GM10248 (cell line): ENCODE measurements around the gene LYPD8.
"Not testable (repeated sequence)": the region's sequence is repeated elsewhere in the genome, so short reads cannot be mapped to it uniquely, and the experiment has no call there.

Experiments used
- CTCF ChIA-PET: fragments of 300-600 bp; sonication (Branson Sonifier 250); formaldehyde crosslinking; extraction: SDS; loops from one replicate; lab custom pipeline; 2021; ENCODE audit warnings: antibody characterized with exemption; lab: Yijun Ruan, JAX
- POLR2A ChIA-PET: fragments of 350-650 bp; sonication (Branson Sonifier 250); formaldehyde crosslinking; extraction: SDS; loops from one replicate; lab custom pipeline; 2020; ENCODE audit warnings: antibody characterized with exemption; lab: Yijun Ruan, JAX
- DNase-seq: peaks from one replicate; pipeline ENCODE4 v3.0.0; 2012; ENCODE audit errors: extremely low spot score
- TF ChIP-seq, protein P1 (sequence below): IDR thresholded peaks from 2 replicates; pipeline ENCODE4 v1.5.1; 2012; ENCODE audit warnings: mild to moderate bottlenecking, low read depth; ENCODE audit errors: extremely low read depth, missing control alignments, control extremely low read depth

LYPD8 gene

GRCh38 chr1:248793592-248793991 lies 38.0 kb upstream of the LYPD8 start:
- TF ChIP-seq, protein P1, sequence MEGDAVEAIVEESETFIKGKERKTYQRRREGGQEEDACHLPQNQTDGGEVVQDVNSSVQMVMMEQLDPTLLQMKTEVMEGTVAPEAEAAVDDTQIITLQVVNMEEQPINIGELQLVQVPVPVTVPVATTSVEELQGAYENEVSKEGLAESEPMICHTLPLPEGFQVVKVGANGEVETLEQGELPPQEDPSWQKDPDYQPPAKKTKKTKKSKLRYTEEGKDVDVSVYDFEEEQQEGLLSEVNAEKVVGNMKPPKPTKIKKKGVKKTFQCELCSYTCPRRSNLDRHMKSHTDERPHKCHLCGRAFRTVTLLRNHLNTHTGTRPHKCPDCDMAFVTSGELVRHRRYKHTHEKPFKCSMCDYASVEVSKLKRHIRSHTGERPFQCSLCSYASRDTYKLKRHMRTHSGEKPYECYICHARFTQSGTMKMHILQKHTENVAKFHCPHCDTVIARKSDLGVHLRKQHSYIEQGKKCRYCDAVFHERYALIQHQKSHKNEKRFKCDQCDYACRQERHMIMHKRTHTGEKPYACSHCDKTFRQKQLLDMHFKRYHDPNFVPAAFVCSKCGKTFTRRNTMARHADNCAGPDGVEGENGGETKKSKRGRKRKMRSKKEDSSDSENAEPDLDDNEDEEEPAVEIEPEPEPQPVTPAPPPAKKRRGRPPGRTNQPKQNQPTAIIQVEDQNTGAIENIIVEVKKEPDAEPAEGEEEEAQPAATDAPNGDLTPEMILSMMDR: no peak
- DNase-seq: no peak
- ChIA-PET POLR2A (no interaction called here), CTCF (interaction anchor here (0.9 to 1.0 kb wide), 2 partner anchors 12 to 79 kb away, joined by 3 read pairs; no protein-coding TSS in a partner anchor)

DNA sequence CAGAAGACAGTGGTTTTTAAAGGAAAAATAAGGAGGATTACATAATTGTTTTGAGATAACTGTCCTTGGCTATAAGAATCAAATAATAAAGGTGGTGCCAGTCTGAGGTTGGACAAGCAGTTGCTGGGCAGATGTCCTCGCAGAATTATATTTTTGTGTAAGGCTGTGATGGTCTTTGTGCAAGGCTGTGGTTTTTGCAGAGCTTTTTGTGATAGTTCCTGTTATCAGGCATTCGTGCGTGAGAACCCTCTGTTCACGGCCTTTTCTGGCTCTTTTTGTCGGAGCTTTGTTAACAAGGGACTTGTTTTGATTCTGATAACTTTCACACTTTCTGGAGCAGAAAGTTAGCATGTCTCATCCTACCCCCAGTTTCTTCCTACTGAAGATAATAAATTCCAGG lies 36.8 kb upstream of the LYPD8 start:
- TF ChIP-seq, protein P1: no peak
- CTCF ChIA-PET: interaction anchor here (1.1 to 1.6 kb wide), 2 partner anchors 14 to 549 kb away, joined by 3 to 6 read pairs; no protein-coding TSS in a partner anchor

DNA sequence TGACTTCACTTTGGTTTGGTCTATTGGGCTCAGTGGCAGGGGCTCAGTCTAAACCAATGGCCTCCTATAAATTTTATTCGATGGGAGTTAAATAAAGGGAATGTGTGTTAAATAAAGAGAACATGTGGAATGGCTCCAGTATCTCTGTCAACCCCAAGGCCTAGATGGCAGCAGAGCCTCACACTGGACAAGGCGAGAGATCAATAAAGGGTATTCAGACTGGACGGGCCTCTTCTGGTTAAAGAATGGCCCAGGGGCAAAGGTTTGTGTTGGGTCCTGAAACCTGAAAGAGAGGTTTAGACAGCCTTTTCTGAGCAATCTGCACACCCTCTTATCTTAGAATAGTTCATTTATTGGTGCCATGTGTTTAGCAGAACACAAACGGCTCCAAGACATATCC lies 35.5 kb upstream of the LYPD8 start:
- TF ChIP-seq, protein P1: no peak
- no peak for DNase-seq
- ChIA-PET POLR2A (no interaction called here), CTCF (interaction anchor here (1.1 to 1.6 kb wide), 2 partner anchors 15 to 17 kb away, joined by 4 to 6 read pairs; no protein-coding TSS in a partner anchor)

More for the DNA sequence above, 36.8 kb upstream of the LYPD8 start:
- POLR2A ChIA-PET: no interaction called here
- DNase-seq: no peak

- DNase-seq: no peak
- POLR2A ChIA-PET: no interaction called here
- CTCF ChIA-PET: interaction anchor here (1.6 kb wide), 1 partner anchor 16 kb away, joined by 6 read pairs; no protein-coding TSS in a partner anchor
- TF ChIP-seq, protein P1: no peak
Measured at GRCh38 chr1:248790456-248790855, 34.9 kb upstream of the LYPD8 start.

DNA sequence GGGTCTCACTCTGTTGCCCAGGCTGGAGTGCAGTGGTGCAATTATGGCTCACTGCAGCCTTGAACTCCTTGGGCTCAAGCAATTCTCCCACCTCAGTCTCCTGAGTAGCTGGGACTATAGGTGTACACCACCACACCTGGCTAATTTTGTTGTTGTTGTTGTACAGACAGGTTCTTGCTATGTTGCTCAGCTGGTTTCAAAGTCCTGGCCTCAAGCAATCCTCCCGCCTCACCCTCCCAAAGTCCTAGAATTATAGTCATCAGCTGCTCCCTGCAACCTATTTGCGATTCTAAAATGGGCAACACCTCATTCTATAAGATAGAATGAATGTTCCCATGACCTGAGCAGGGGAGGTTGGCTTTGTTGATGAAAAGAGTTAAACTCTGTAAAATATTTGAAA lies 33.8 kb upstream of the LYPD8 start:
- DNase-seq, POLR2A ChIA-PET: not testable (repeated sequence)
- CTCF ChIA-PET: interaction anchor here (1.2 kb wide), 1 partner anchor 17 kb away, joined by 3 read pairs; no protein-coding TSS in a partner anchor

GRCh38 chr1:248788327-248788726 lies 32.8 kb upstream of the LYPD8 start:
- TF ChIP-seq, protein P1: no peak
- CTCF ChIA-PET: interaction anchor here (1.2 to 1.6 kb wide), 3 partner anchors 14 to 56 kb away, joined by 3 to 4 read pairs (median 3); no protein-coding TSS in a partner anchor
- no peak for DNase-seq
- POLR2A ChIA-PET: no interaction called here

DNA sequence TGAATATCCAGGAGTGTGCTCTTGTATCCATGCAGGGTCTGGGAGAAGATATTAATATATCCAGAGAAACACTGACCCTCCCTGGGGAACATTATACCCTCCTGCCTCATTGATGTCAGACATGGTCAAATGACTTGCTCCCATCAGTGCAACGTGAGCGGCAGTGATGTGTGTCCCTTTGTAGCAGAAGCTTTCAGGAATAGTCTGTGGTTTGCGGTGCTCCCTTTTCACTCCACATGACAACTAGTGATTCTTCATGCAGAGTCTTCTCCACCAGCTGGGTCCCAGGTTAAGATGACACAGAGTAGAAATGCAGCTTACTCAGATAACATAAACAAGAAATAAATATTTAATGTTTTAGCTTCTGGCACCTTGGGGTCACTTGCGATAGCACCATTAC lies 31.9 kb upstream of the LYPD8 start:
- ChIA-PET POLR2A (no interaction called here), CTCF (interaction anchor here (1.5 to 2.5 kb wide), 4 partner anchors 11 to 56 kb away, joined by 3 to 9 read pairs (median 5); no protein-coding TSS in a partner anchor)
- TF ChIP-seq, protein P1: no peak
- DNase-seq: no peak
